SK-N-SH (cell line): ENCODE measurements around the gene OAS1. TPM values are rescaled to one million over a fixed set of nuclear protein-coding genes. Genes with fewer than 3 reads are reported as not detected.

Experiments used
- CTCF ChIA-PET: fragments of 300-600, 350-600 bp; formaldehyde crosslinking; extraction: SDS; loops from one replicate; lab custom pipeline; 2021; lab: Yijun Ruan, JAX
- POLR2A ChIA-PET: fragments of 350-600 bp; sonication (Branson Sonifier 250); formaldehyde crosslinking; extraction: SDS; loops from one replicate; lab custom pipeline; 2020; ENCODE audit warnings: antibody characterized with exemption, inconsistent platforms; lab: Yijun Ruan, JAX
- DNase-seq: peaks from one replicate; pipeline ENCODE4 v3.0.0; 2012
- H2AFZ ChIP-seq: fragments of 200-600 bp; sonication (generic); 2 replicates; pipeline ENCODE4 v1.8.1; 2016; ENCODE audit warnings: antibody characterized with exemption, mild to moderate bottlenecking, low read depth
- H3F3A ChIP-seq: fragments of 200-600 bp; sonication (generic); replicated peaks from 2 replicates; pipeline ENCODE3; 2016; ENCODE audit warnings: antibody characterized with exemption, mild to moderate bottlenecking; ENCODE audit not compliant: insufficient read depth
- H3K27ac ChIP-seq, 2 experiments: fragments of 200-500 bp in 1 of 2; fragments of 200-600 bp in 1 of 2; sonication (Bioruptor generic) in 1 of 2; sonication (generic), shearing (Covaris generic) in 1 of 2; 2 replicates each; pipeline versions ENCODE4 v1.5.1 to v1.6.1; 2014 to 2016; ENCODE audit warnings: low read depth in 2 of 2, inconsistent platforms in 1 of 2, low read length in 1 of 2, mild to moderate bottlenecking in 1 of 2, mixed read lengths in 1 of 2
- H3K27me3 ChIP-seq: fragments of 200-600 bp; sonication (generic), shearing (Covaris generic); 2 replicates; pipeline ENCODE4 v1.6.1; 2016; ENCODE audit warnings: mixed run types; ENCODE audit not compliant: insufficient read depth
- H3K36me3 ChIP-seq, 2 experiments: fragments of 200-500 bp in 1 of 2; fragments of 200-600 bp in 1 of 2; sonication (Bioruptor generic) in 1 of 2; sonication (generic) in 1 of 2; replicated peaks in 1 of 2; 2 replicates each; pipeline versions ENCODE3 to v1.5.1; 2014 to 2016; ENCODE audit warnings: low read length in 1 of 2, mild to moderate bottlenecking in 1 of 2; ENCODE audit not compliant: insufficient read depth in 2 of 2, control insufficient read depth in 1 of 2
- H3K4me1 ChIP-seq, 2 experiments: fragments of 200-500 bp in 1 of 2; fragments of 200-600 bp in 1 of 2; sonication (Bioruptor generic) in 1 of 2; sonication (generic), shearing (Covaris generic) in 1 of 2; 2 replicates each; pipeline versions ENCODE4 v1.5.1 to v1.6.1; 2014 to 2016; ENCODE audit warnings: low read depth in 1 of 2, low read length in 1 of 2, mixed run types in 1 of 2; ENCODE audit not compliant: insufficient read depth in 2 of 2, control insufficient read depth in 1 of 2
- H3K4me2 ChIP-seq: fragments of 200-600 bp; sonication (generic), shearing (Covaris generic); 2 replicates; pipeline ENCODE4 v1.6.1; 2017; ENCODE audit warnings: mixed run types
- H3K4me3 ChIP-seq, 2 experiments: fragments of 200-500 bp in 1 of 2; fragments of 200-600 bp in 1 of 2; sonication (Bioruptor generic) in 1 of 2; sonication (generic), shearing (Covaris generic) in 1 of 2; 2 replicates each; pipeline versions ENCODE4 v1.5.1 to v1.8.1; 2014 to 2016; ENCODE audit warnings: low read depth in 2 of 2, inconsistent platforms in 1 of 2, low read length in 1 of 2, mild to moderate bottlenecking in 1 of 2, mixed read lengths in 1 of 2, moderate library complexity in 1 of 2
- H3K79me2 ChIP-seq: fragments of 200-600 bp; sonication (generic); 2 replicates; pipeline ENCODE4 v1.8.1; 2017; ENCODE audit warnings: mild to moderate bottlenecking; ENCODE audit not compliant: insufficient read depth
- H3K9ac ChIP-seq: fragments of 200-600 bp; sonication (generic); 2 replicates; pipeline ENCODE4 v1.6.1; 2017; ENCODE audit warnings: mixed run types
- H3K9me2 ChIP-seq: fragments of 200-600 bp; sonication (generic); 2 replicates; pipeline ENCODE4 v1.6.1; 2017; ENCODE audit warnings: mixed run types
- H3K9me3 ChIP-seq: fragments of 200-600 bp; sonication (generic); 2 replicates; pipeline ENCODE4 v1.6.1; 2017; ENCODE audit warnings: mixed run types, mild to moderate bottlenecking, moderate library complexity
- H4K20me1 ChIP-seq: fragments of 200-600 bp; sonication (generic); 2 replicates; pipeline ENCODE4 v1.6.1; 2017; ENCODE audit warnings: mild to moderate bottlenecking, mixed run types; ENCODE audit not compliant: insufficient read depth
- ELF1 ChIP-seq: IDR thresholded peaks from 2 replicates; pipeline ENCODE4 v1.4.0; 2012
- FOXJ3 ChIP-seq: sonication (generic); formaldehyde crosslinking; IDR thresholded peaks from 2 replicates; pipeline ENCODE4 v1.5.1; 2020; ENCODE audit warnings: mild to moderate bottlenecking, missing genetic modification reagents
- IRF3 ChIP-seq: fragments of 150-350 bp; IDR thresholded peaks from 2 replicates; pipeline ENCODE4 v1.6.1; 2016; ENCODE audit warnings: mild to moderate bottlenecking, low read depth, low read length
- MXI1 ChIP-seq: IDR thresholded peaks from 2 replicates; pipeline ENCODE4 v1.6.1; 2012; ENCODE audit warnings: mild to moderate bottlenecking, low read depth, low read length, improper control_type of control experiment
- PBX3 ChIP-seq: IDR thresholded peaks from 2 replicates; pipeline ENCODE4; 2012
- RAD21 ChIP-seq: IDR thresholded peaks from 2 replicates; pipeline ENCODE4 v1.6.1; 2012; ENCODE audit warnings: mild to moderate bottlenecking, low read length
- RCOR1 ChIP-seq: fragments of 150-350 bp; IDR thresholded peaks from 2 replicates; pipeline ENCODE4 v1.6.1; 2017; ENCODE audit warnings: antibody characterized with exemption, low read length
- RFX5 ChIP-seq: IDR thresholded peaks from 2 replicates; pipeline ENCODE4 v1.6.1; 2012; ENCODE audit warnings: mild to moderate bottlenecking, improper control_type of control experiment, low read length
- RXRA ChIP-seq: IDR thresholded peaks from 2 replicates; pipeline ENCODE4 v1.4.0; 2012; ENCODE audit warnings: low read depth, mild to moderate bottlenecking, borderline replicate concordance
- SIN3A ChIP-seq: IDR thresholded peaks from 2 replicates; pipeline ENCODE4 v1.6.1; 2012; ENCODE audit warnings: low read depth, mild to moderate bottlenecking, low read length, moderate library complexity, borderline replicate concordance
- WGBS: methylation state at CpG from one replicate; pipeline ENCODE4 v1.1.6; 2017; ENCODE audit warnings: low lambda C conversion rate; 5-methylcytosine and 5-hydroxymethylcytosine counted together
- polyA plus RNA-seq, 3 experiments: library from polyadenylated mRNA; depleted of rRNA; stranded (reverse); fragments of >200 nt; gene quantifications; 2 replicates each; pipeline ENCODE4 v1.2.3, GENCODE V29; 2012

Gene OAS1
- polyA plus RNA-seq, 1 of the 3 experiments (the other 2 are of a cell fraction), result 1.1 TPM

DNA sequence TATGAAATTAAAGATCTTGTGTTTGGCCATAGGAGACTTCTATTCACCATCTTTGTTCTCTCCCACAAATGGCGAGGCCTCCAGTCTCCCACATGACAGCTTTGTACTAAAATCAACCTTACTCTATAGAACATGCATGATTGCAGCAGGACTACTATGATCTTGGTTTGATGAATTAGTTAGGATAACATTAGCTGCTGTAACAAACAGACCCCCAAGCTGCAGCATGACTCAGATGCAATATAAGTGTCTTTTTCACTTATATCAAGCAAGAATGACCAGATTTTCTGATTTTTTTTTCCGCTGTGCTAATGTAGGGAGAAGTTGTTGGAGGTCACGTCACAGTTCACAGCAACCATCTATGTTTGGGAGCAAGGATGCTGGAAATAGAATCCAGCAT, 20.7 kb downstream of the OAS1 start:
- no peak for DNase-seq
- CTCF ChIA-PET, result no interaction called here
- no peak overlapping the region for H3K9ac ChIP-seq
- no peak overlapping the region for H3K4me2 ChIP-seq
- H4K20me1 ChIP-seq, result no peaks in the 10 kb centered on the region
- TF ChIP-seq SIN3A (no peak), ELF1 (no peak)
- no peaks in the 10 kb centered on the region for H3K9me2 ChIP-seq
- H3K9me3 ChIP-seq, result no peaks in the 10 kb centered on the region
- no peak overlapping the region for H2AFZ ChIP-seq
- no peaks in the 10 kb centered on the region for H3K27me3 ChIP-seq
- no peaks in the 10 kb centered on the region for H3K79me2 ChIP-seq
- no peak overlapping the region for H3K27ac ChIP-seq
- no peak overlapping the region for H3K4me3 ChIP-seq
- whole genome bisulfite sequencing, result 33% methylated on average over 3 of the region's 3 CpGs
- H3F3A ChIP-seq, result no peaks in the 10 kb centered on the region
- POLR2A ChIA-PET, result no interaction called here
- no peaks in the 10 kb centered on the region; a peak in 1 of 4 replicates for H3K4me1 ChIP-seq
- H3K36me3 ChIP-seq, result no peaks in the 10 kb centered on the region

GRCh38 chr12:112927925-112928324, 21.2 kb downstream of the OAS1 start:
- H3K4me3 ChIP-seq, result no peak overlapping the region
- no peaks in the 10 kb centered on the region for H3K9me2 ChIP-seq
- WGBS, result 44% methylated on average over 2 of the region's 2 CpGs
- no peaks in the 10 kb centered on the region for H3K27me3 ChIP-seq
- no peak for DNase-seq
- H3F3A ChIP-seq, result no peaks in the 10 kb centered on the region
- no peak overlapping the region for H2AFZ ChIP-seq
- H3K36me3 ChIP-seq, result no peaks in the 10 kb centered on the region
- no peaks in the 10 kb centered on the region; a peak in 1 of 4 replicates for H3K4me1 ChIP-seq
- POLR2A ChIA-PET, result no interaction called here
- no peak for TF ChIP-seq RXRA
- TF ChIP-seq PBX3, result no peak
- no peak for TF ChIP-seq IRF3
- no peak for TF ChIP-seq MXI1
- no peak for TF ChIP-seq FOXJ3
- TF ChIP-seq RCOR1, result no peak
- no peaks in the 10 kb centered on the region for H3K9me3 ChIP-seq
- no peak overlapping the region for H3K9ac ChIP-seq
- H4K20me1 ChIP-seq, result no peaks in the 10 kb centered on the region
- no peak overlapping the region for H3K4me2 ChIP-seq
- CTCF ChIA-PET, result no interaction called here
- no peaks in the 10 kb centered on the region for H3K79me2 ChIP-seq
- no peak overlapping the region for H3K27ac ChIP-seq

DNA sequence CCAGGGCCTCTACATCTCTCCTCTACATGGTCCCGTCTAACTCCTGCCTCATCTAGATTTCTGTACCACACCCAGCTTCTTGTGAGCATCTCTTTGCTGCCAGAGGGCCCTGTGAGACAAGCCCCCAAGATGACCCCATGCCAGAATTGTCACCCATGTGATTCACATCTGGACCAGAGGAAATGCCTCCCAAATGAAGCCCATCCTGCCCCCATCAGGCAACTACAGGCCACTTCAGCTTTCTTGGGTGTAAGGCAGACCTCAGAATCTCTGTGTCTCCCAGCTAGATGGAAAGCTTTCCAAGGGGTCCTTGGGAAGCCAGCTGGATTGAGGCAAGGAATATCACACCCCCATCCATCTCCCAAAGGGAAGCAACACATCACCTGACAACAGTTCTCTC, 22.2 kb downstream of the OAS1 start:
- no peak for DNase-seq
- no peak overlapping the region for H3K4me2 ChIP-seq
- no peaks in the 10 kb centered on the region for H3K79me2 ChIP-seq
- TF ChIP-seq RFX5 (no peak), RAD21 (peak; percentile 25; the same call in 1 of the 2 replicates)
- no peak overlapping the region for H2AFZ ChIP-seq
- no peaks in the 10 kb centered on the region for H3K27me3 ChIP-seq
- no peaks in the 10 kb centered on the region for H4K20me1 ChIP-seq
- H3F3A ChIP-seq, result no peaks in the 10 kb centered on the region
- no peak overlapping the region for H3K4me3 ChIP-seq
- POLR2A ChIA-PET, result no interaction called here
- no peaks in the 10 kb centered on the region for H3K9me2 ChIP-seq
- H3K9me3 ChIP-seq, result no peaks in the 10 kb centered on the region
- no peaks in the 10 kb centered on the region; a peak in 1 of 4 replicates for H3K4me1 ChIP-seq
- CTCF ChIA-PET, result interaction anchor here (1.1 kb wide), 1 partner anchor 120 kb away, joined by 3 read pairs; no protein-coding TSS in a partner anchor
- no peaks in the 10 kb centered on the region for H3K36me3 ChIP-seq
- 71% methylated on average over 1 of the region's 1 CpG for WGBS
- H3K27ac ChIP-seq, result no peak overlapping the region
- H3K9ac ChIP-seq, result no peak overlapping the region
